NCI-H146 (cell line): Measurements from ENCODE around the gene NOC3L.

Experiments
- DNase-seq: peaks from one replicate; lab custom pipeline; 2025; lab: John Stamatoyannopoulos, UW

The NOC3L gene

GRCh38 chr10:94303929-94304328 lies 58.8 kb downstream of the NOC3L start:
- no peak for DNase-seq

- DNase-seq = no peak
Measured at GRCh38 chr10:94300042-94300441, 62.7 kb downstream of the NOC3L start.

GRCh38 chr10:94299417-94299816 lies 63.3 kb downstream of the NOC3L start:
- no peak for DNase-seq

- no peak for DNase-seq
Measured at GRCh38 chr10:94294168-94294567, 68.6 kb downstream of the NOC3L start.

GRCh38 chr10:94293354-94293753 lies 69.4 kb downstream of the NOC3L start:
- DNase-seq = no peak

- no peak for DNase-seq
Measured at GRCh38 chr10:94292434-94293090, 70.2 kb downstream of the NOC3L start.

GRCh38 chr10:94288361-94289101 lies 74.2 kb downstream of the NOC3L start:
- no peak for DNase-seq

- no peak for DNase-seq
Measured at GRCh38 chr10:94287336-94287735, 75.4 kb downstream of the NOC3L start.

- no peak for DNase-seq
Measured at GRCh38 chr10:94286901-94287300, 75.8 kb downstream of the NOC3L start.

GRCh38 chr10:94285271-94285670 lies 77.5 kb downstream of the NOC3L start:
- no peak for DNase-seq
